ENCODE measurements around the gene NRXN3. TPM values are rescaled to one million over a fixed set of nuclear protein-coding genes. Genes with fewer than 3 reads are reported as not detected.

The NRXN3 gene
- total and polyA plus RNA-seq, 2 of the 4 experiments (the other 2 are of a cell fraction) = 4.8 to 25.1 TPM

GRCh38 chr14:79432640-79433039 is 1262.5 kb downstream of the NRXN3 start:
- H2BK20ac ChIP-seq (ENCODE audit: low read depth, low read length) = no peak overlapping the region

More at GRCh38 chr14:79432640-79433039, 1262.5 kb downstream of the NRXN3 start:
- no peak overlapping the region for H3K4me2 ChIP-seq (ENCODE audit: low read depth, low read length)
- H3K4me1 ChIP-seq (ENCODE audit: control insufficient read depth, insufficient read depth, low read length) = peaks cover 2% of the 10 kb centered on the region; the same call in 1 of the 2 replicates
- H3K23ac ChIP-seq (ENCODE audit: low read depth, low read length) = no peak overlapping the region
- in situ Hi-C loops (cut with MboI; ENCODE audit: low sequenced_read_pairs) = no loop called here
- TF ChIP-seq SMC3 (IDR thresholded peaks at IDR 0.05; ENCODE audit: low read depth, low read length) = no peak
- TF ChIP-seq RFX5 (IDR thresholded peaks at IDR 0.05; ENCODE audit: low read depth, low read length) = no peak
- no peak for TF ChIP-seq MAZ (IDR thresholded peaks at IDR 0.05; ENCODE audit: borderline replicate concordance, low read depth, low read length)
- TF ChIP-seq CEBPB (IDR thresholded peaks at IDR 0.05; ENCODE audit: low read depth, low read length) = no peak
- no peak for TF ChIP-seq CTCF (conservative IDR thresholded peaks at IDR 0.05; ENCODE audit: low read depth, low read length)
- TF ChIP-seq, protein P1, sequence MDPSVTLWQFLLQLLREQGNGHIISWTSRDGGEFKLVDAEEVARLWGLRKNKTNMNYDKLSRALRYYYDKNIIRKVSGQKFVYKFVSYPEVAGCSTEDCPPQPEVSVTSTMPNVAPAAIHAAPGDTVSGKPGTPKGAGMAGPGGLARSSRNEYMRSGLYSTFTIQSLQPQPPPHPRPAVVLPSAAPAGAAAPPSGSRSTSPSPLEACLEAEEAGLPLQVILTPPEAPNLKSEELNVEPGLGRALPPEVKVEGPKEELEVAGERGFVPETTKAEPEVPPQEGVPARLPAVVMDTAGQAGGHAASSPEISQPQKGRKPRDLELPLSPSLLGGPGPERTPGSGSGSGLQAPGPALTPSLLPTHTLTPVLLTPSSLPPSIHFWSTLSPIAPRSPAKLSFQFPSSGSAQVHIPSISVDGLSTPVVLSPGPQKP (IDR thresholded peaks at IDR 0.05; ENCODE audit: borderline replicate concordance, low read depth, low read length) = no peak
- TF ChIP-seq MAFK (IDR thresholded peaks at IDR 0.05; ENCODE audit: low read depth, low read length) = no peak
- no peak for TF ChIP-seq USF2 (IDR thresholded peaks at IDR 0.05; ENCODE audit: low read depth, low read length)
- TF ChIP-seq POLR2A (IDR thresholded peaks at IDR 0.05; ENCODE audit: low read depth, low read length) = no peak
- no peak for TF ChIP-seq NFE2L2 (IDR thresholded peaks at IDR 0.05; ENCODE audit: low read depth, low read length)
- no peak for TF ChIP-seq RCOR1 (IDR thresholded peaks at IDR 0.05; ENCODE audit: insufficient replicate concordance, low read length)
- TF ChIP-seq RAD21 (IDR thresholded peaks at IDR 0.05; ENCODE audit: low read length) = no peak
- no peak for TF ChIP-seq FOS (IDR thresholded peaks at IDR 0.05; ENCODE audit: low read depth, low read length)
- H3K27me3 ChIP-seq (ENCODE audit: control insufficient read depth, insufficient read depth, low read length) = no peaks in the 10 kb centered on the region
- DNase-seq (no peak), ATAC-seq (ENCODE audit: low read depth) (no peak)
- H4K8ac ChIP-seq (ENCODE audit: low read depth in 2 of 2, low read length in 2 of 2) = no peak overlapping the region
- intact Hi-C loops (cut with micrococcal nuclease) = no loop called here
- no peak overlapping the region for H3K4me3 ChIP-seq (ENCODE audit: insufficient read depth, low read depth, low read length)
- BruUV-seq (replicated peaks) = no TSS peak
- H3K9me3 ChIP-seq (ENCODE audit: control insufficient read depth, insufficient read depth, low read length) = no peaks in the 10 kb centered on the region
- whole genome bisulfite sequencing, 2 experiments (ENCODE audit: extremely low coverage in 2 of 2, insufficient read length in 1 of 2) = no CpG with 5 or more reads among the region's 3 CpGs
- H4K91ac ChIP-seq (ENCODE audit: insufficient read depth, low read depth, low read length) = no peak overlapping the region
- no peak overlapping the region for H2BK120ac ChIP-seq (ENCODE audit: low read depth, low read length)
- H2AK9ac ChIP-seq (replicated peaks; ENCODE audit: low read depth, low read length, poor library complexity) = no peak overlapping the region
- no peak overlapping the region for H3K14ac ChIP-seq (replicated peaks; ENCODE audit: low read depth, low read length)
- H4K5ac ChIP-seq (ENCODE audit: low read depth, low read length) = no peak overlapping the region
- H2BK5ac ChIP-seq (ENCODE audit: low read depth, low read length, poor library complexity, severe bottlenecking) = no peak overlapping the region
- H3K79me1 ChIP-seq (ENCODE audit: low read depth in 1 of 2, low read length in 2 of 2) = no peaks in the 10 kb centered on the region; a peak in 1 of 4 replicates
- H3K4ac ChIP-seq (ENCODE audit: low read depth, low read length) = no peak overlapping the region
- H2BK15ac ChIP-seq (ENCODE audit: low read depth, low read length) = no peak overlapping the region
- H3K18ac ChIP-seq (ENCODE audit: low read depth, low read length) = no peak overlapping the region
- H4K20me1 ChIP-seq (ENCODE audit: insufficient read depth, low read length) = no peaks in the 10 kb centered on the region
- POLR2A ChIA-PET (ENCODE audit: unreplicated experiment) = no interaction called here
- dilution Hi-C loops (cut with HindIII; ENCODE audit: low sequenced_read_pairs, unreplicated experiment) = no loop called here
- no peak overlapping the region for H3K9ac ChIP-seq (ENCODE audit: low read depth, low read length)
- CTCF ChIA-PET = no interaction called here
- no peaks in the 10 kb centered on the region; the same call in 1 of the 2 replicates for H3K36me3 ChIP-seq (ENCODE audit: control insufficient read depth, insufficient read depth, low read length)
- H2AK5ac ChIP-seq (ENCODE audit: low read depth, low read length) = no peak overlapping the region
- no peak overlapping the region for H2AFZ ChIP-seq (replicated peaks; ENCODE audit: low read length, poor library complexity)
- H3K56ac ChIP-seq (ENCODE audit: extremely low read depth, insufficient read depth, low read length) = no peak overlapping the region
- H3K27ac ChIP-seq (ENCODE audit: insufficient read depth, low read length) = no peak overlapping the region
- H3K9me1 ChIP-seq (ENCODE audit: insufficient read depth, low read length) = no peaks in the 10 kb centered on the region

Measured in IMR-90 (cell line).